Neural progenitor cell (in vitro differentiated cells): Measurements from ENCODE around the gene NLGN3. TPM values are rescaled to one million over a fixed set of nuclear protein-coding genes. Genes with fewer than 3 reads are reported as not detected.

ENCODE experiments used
- DNase-seq: peaks from one replicate; pipeline ENCODE4 v3.0.0-alpha.2; 2016; ENCODE audit warnings: low spot score
- H2AFZ ChIP-seq: fragments of 200-600 bp; sonication (generic); replicated peaks from 2 replicates; pipeline ENCODE4 v1.6.1; 2016; ENCODE audit warnings: antibody characterized with exemption
- H3F3A ChIP-seq: fragments of 200-600 bp; sonication (generic); 2 replicates; pipeline ENCODE4 v1.6.1; 2016; ENCODE audit warnings: antibody characterized with exemption, low read depth
- H3K27ac ChIP-seq: fragments of 200-600 bp; sonication (generic); 2 replicates; pipeline ENCODE4 v1.5.1; 2016; ENCODE audit warnings: mild to moderate bottlenecking
- H3K27me3 ChIP-seq: fragments of 200-600 bp; sonication (generic); 2 replicates; pipeline ENCODE4 v1.6.1; 2016; ENCODE audit warnings: mild to moderate bottlenecking, moderate library complexity
- H3K36me3 ChIP-seq: fragments of 200-600 bp; sonication (generic); 2 replicates; pipeline ENCODE4 v1.5.1; 2016
- H3K4me1 ChIP-seq: fragments of 200-600 bp; sonication (generic); 2 replicates; pipeline ENCODE4 v1.6.1; 2016; ENCODE audit warnings: mixed run types
- H3K4me2 ChIP-seq: fragments of 200-600 bp; sonication (generic); 2 replicates; pipeline ENCODE4 v1.6.1; 2016
- H3K4me3 ChIP-seq: fragments of 200-600 bp; sonication (generic); 2 replicates; pipeline ENCODE4 v1.5.1; 2016
- H3K79me2 ChIP-seq: fragments of 200-600 bp; sonication (generic); 2 replicates; pipeline ENCODE4 v1.6.1; 2016; ENCODE audit warnings: low read depth
- H3K9ac ChIP-seq: fragments of 200-600 bp; sonication (generic); 2 replicates; pipeline ENCODE4 v1.6.1; 2016
- H3K9me3 ChIP-seq: fragments of 200-600 bp; sonication (generic); 2 replicates; pipeline ENCODE4 v1.5.1; 2016; ENCODE audit warnings: low read depth
- H4K20me1 ChIP-seq: fragments of 200-600 bp; sonication (generic); 2 replicates; pipeline ENCODE4 v1.6.1; 2016; ENCODE audit warnings: low read depth
- H3K27ac Mint-ChIP-seq: 3 replicates; pipeline ENCODE4 v1.8.0; 2021; ENCODE audit warnings: mixed read lengths
- H3K27me3 Mint-ChIP-seq: 2 replicates; pipeline ENCODE4 v1.8.0; 2022; ENCODE audit warnings: low read depth, mild to moderate bottlenecking, inconsistent platforms, moderate library complexity, mixed read lengths; ENCODE audit not compliant: insufficient read depth
- H3K36me3 Mint-ChIP-seq: 3 replicates; pipeline ENCODE4 v1.8.0; 2021; ENCODE audit warnings: mixed read lengths
- H3K4me1 Mint-ChIP-seq: 3 replicates; pipeline ENCODE4 v1.8.0; 2021; ENCODE audit warnings: mixed read lengths
- H3K4me3 Mint-ChIP-seq: 3 replicates; pipeline ENCODE4 v1.8.0; 2021; ENCODE audit warnings: mild to moderate bottlenecking, moderate library complexity, mixed read lengths
- H3K9me3 Mint-ChIP-seq: 3 replicates; pipeline ENCODE4 v1.8.0; 2020; ENCODE audit warnings: mixed read lengths
- CTCF ChIP-seq: fragments of 200-600 bp; sonication (generic); IDR thresholded peaks from 2 replicates; pipeline ENCODE4 v1.5.1; 2017; ENCODE audit warnings: antibody characterized with exemption, mild to moderate bottlenecking
- EZH2 ChIP-seq: fragments of 200-600 bp; sonication (generic); IDR thresholded peaks from 2 replicates; pipeline ENCODE4 v1.6.1; 2017; ENCODE audit warnings: antibody characterized with exemption, mild to moderate bottlenecking, moderate library complexity
- EZH2phosphoT487 ChIP-seq: fragments of 200-600 bp; sonication (generic); IDR thresholded peaks from 2 replicates; pipeline ENCODE4 v1.6.1; 2017; ENCODE audit warnings: antibody characterized with exemption
- total RNA-seq: library from RNA; depleted of rRNA; stranded (reverse); fragments of >200 nt; gene quantifications from 2 replicates; pipeline ENCODE4 v1.2.3, GENCODE V29; 2015; ENCODE audit warnings: low replicate concordance

The NLGN3 gene
- total RNA-seq, 1 donor from 2014 or later = 10.0 TPM

GRCh38 chrX:71098951-71099506 lies 45.6 kb upstream of the NLGN3 start:
- no peak overlapping the region for H3K9ac ChIP-seq
- H3K4me2 ChIP-seq = peak overlapping the region; percentile 42
- H3K4me1 ChIP-seq = peaks cover 20% of the 10 kb centered on the region
- no peaks in the 10 kb centered on the region for H3K9me3 ChIP-seq
- TF ChIP-seq EZH2 = no peak
- no peaks in the 10 kb centered on the region for H3K79me2 ChIP-seq
- peaks cover 52% of the 10 kb centered on the region for H3K27me3 ChIP-seq
- no peak for DNase-seq
- H2AFZ ChIP-seq = no peak overlapping the region
- peaks cover 2% of the 10 kb centered on the region for H4K20me1 ChIP-seq
- peaks cover 17% of the 10 kb centered on the region for H3F3A ChIP-seq
- H3K4me1 Mint-ChIP-seq = peaks cover 32% of the 10 kb centered on the region
- H3K27me3 Mint-ChIP-seq = peaks cover 9% of the 10 kb centered on the region
- H3K27ac Mint-ChIP-seq = no peak overlapping the region
- H3K27ac ChIP-seq = no peak overlapping the region
- H3K9me3 Mint-ChIP-seq = peaks cover 5% of the 10 kb centered on the region
- H3K4me3 Mint-ChIP-seq = no peak overlapping the region
- peak overlapping the region; percentile 3 for H3K4me3 ChIP-seq
- H3K36me3 Mint-ChIP-seq = no peaks in the 10 kb centered on the region
- H3K36me3 ChIP-seq = no peaks in the 10 kb centered on the region

- Mint-ChIP-seq H3K9me3 (peaks cover 5% of the 10 kb centered on the region), H3K27ac (no peak overlapping the region), H3K4me3 (no peak overlapping the region), H3K27me3 (peaks cover 12% of the 10 kb centered on the region), H3K36me3 (no peaks in the 10 kb centered on the region), H3K4me1 (peaks cover 38% of the 10 kb centered on the region)
- Histone ChIP-seq H3K9ac (no peak overlapping the region), H3K4me3 (peak overlapping the region; percentile 3), H3K36me3 (no peaks in the 10 kb centered on the region), H4K20me1 (peaks cover 2% of the 10 kb centered on the region), H2AFZ (no peak overlapping the region), H3K27me3 (peaks cover 51% of the 10 kb centered on the region), H3K27ac (no peak overlapping the region), H3K79me2 (no peaks in the 10 kb centered on the region), H3K4me2 (peak overlapping the region; percentile 42), H3F3A (peaks cover 24% of the 10 kb centered on the region), H3K4me1 (peaks cover 22% of the 10 kb centered on the region), H3K9me3 (no peaks in the 10 kb centered on the region)
- DNase-seq = peak; percentile 43
- TF ChIP-seq EZH2phosphoT487 (no peak), CTCF (no peak), EZH2 (no peak)
These were observed 44.9 kb upstream of the NLGN3 start for GRCh38 chrX:71099736-71100135.

- H3K36me3 ChIP-seq = no peaks in the 10 kb centered on the region
- H3K79me2 ChIP-seq = no peaks in the 10 kb centered on the region
- Mint-ChIP-seq H3K4me1 (peaks cover 38% of the 10 kb centered on the region), H3K27me3 (peaks cover 8% of the 10 kb centered on the region), H3K4me3 (peak overlapping the region; percentile 45), H3K36me3 (no peaks in the 10 kb centered on the region), H3K27ac (no peak overlapping the region), H3K9me3 (peaks cover 6% of the 10 kb centered on the region)
- H3F3A ChIP-seq = peaks cover 24% of the 10 kb centered on the region
- DNase-seq = no peak
- no peaks in the 10 kb centered on the region for H3K9me3 ChIP-seq
- no peak overlapping the region for H3K9ac ChIP-seq
- H3K27me3 ChIP-seq = peaks cover 49% of the 10 kb centered on the region
- no peak overlapping the region for H2AFZ ChIP-seq
- H3K4me3 ChIP-seq = no peak overlapping the region
- TF ChIP-seq EZH2phosphoT487 = no peak
- TF ChIP-seq EZH2 = no peak
- no peak for TF ChIP-seq CTCF
- no peak overlapping the region for H3K27ac ChIP-seq
- no peak overlapping the region for H3K4me2 ChIP-seq
- H4K20me1 ChIP-seq = peaks cover 2% of the 10 kb centered on the region
- peaks cover 22% of the 10 kb centered on the region for H3K4me1 ChIP-seq
These were observed 43.8 kb upstream of the NLGN3 start for GRCh38 chrX:71100581-71101505.

- Mint-ChIP-seq H3K27me3 (peaks cover 5% of the 10 kb centered on the region), H3K4me1 (peaks cover 35% of the 10 kb centered on the region), H3K9me3 (peaks cover 12% of the 10 kb centered on the region), H3K36me3 (no peaks in the 10 kb centered on the region), H3K27ac (no peak overlapping the region), H3K4me3 (peak overlapping the region; percentile 55)
- H3K9me3 ChIP-seq = no peaks in the 10 kb centered on the region
- H3K79me2 ChIP-seq = no peaks in the 10 kb centered on the region
- no peak overlapping the region for H3K4me2 ChIP-seq
- peaks cover 22% of the 10 kb centered on the region for H3K4me1 ChIP-seq
- H3K27ac ChIP-seq = no peak overlapping the region
- peaks cover 21% of the 10 kb centered on the region for H3F3A ChIP-seq
- H4K20me1 ChIP-seq = peaks cover 2% of the 10 kb centered on the region
- H3K27me3 ChIP-seq = peaks cover 38% of the 10 kb centered on the region
- H3K36me3 ChIP-seq = no peaks in the 10 kb centered on the region
- no peak overlapping the region for H3K4me3 ChIP-seq
- no peak for DNase-seq
- no peak overlapping the region for H2AFZ ChIP-seq
- TF ChIP-seq EZH2 = no peak
- no peak for TF ChIP-seq EZH2phosphoT487
- no peak for TF ChIP-seq CTCF
- no peak overlapping the region for H3K9ac ChIP-seq
These were observed 42.3 kb upstream of the NLGN3 start for GRCh38 chrX:71102292-71102691.
